Activated naive CD4-positive, alpha-beta T cell treated with anti-CD3 and anti-CD28 coated beads, Interleukin-2, amount 50 U/mL, for 24 hours (primary cell): Measurements from ENCODE around the gene DPP6.

Source experiments
- H3K27ac Mint-ChIP-seq: one replicate; pipeline ENCODE4 v1.8.0; 2021; ENCODE audit warnings: mild to moderate bottlenecking, mixed read lengths
- H3K27me3 Mint-ChIP-seq: one replicate; pipeline ENCODE4 v1.8.0; 2021; ENCODE audit warnings: mixed read lengths
- H3K36me3 Mint-ChIP-seq: one replicate; pipeline ENCODE4 v1.8.0; 2021; ENCODE audit warnings: mixed read lengths
- H3K4me1 Mint-ChIP-seq: one replicate; pipeline ENCODE4 v1.8.0; 2021; ENCODE audit warnings: mixed read lengths
- H3K4me3 Mint-ChIP-seq: one replicate; pipeline ENCODE4 v1.8.0; 2021; ENCODE audit warnings: mild to moderate bottlenecking, mixed read lengths
- H3K9me3 Mint-ChIP-seq: one replicate; pipeline ENCODE4 v1.8.0; 2021; ENCODE audit warnings: mixed read lengths

Gene DPP6

GRCh38 chr7:154171422-154171821 lies 119.2 kb downstream of the DPP6 start:
- H3K27ac Mint-ChIP-seq, result no peak overlapping the region
- H3K4me1 Mint-ChIP-seq, result no peaks in the 10 kb centered on the region
- no peaks in the 10 kb centered on the region for H3K9me3 Mint-ChIP-seq
- H3K36me3 Mint-ChIP-seq, result no peaks in the 10 kb centered on the region
- no peak overlapping the region for H3K4me3 Mint-ChIP-seq
- no peaks in the 10 kb centered on the region for H3K27me3 Mint-ChIP-seq

GRCh38 chr7:154172236-154172635 lies 120.0 kb downstream of the DPP6 start:
- no peaks in the 10 kb centered on the region for H3K36me3 Mint-ChIP-seq
- no peaks in the 10 kb centered on the region for H3K9me3 Mint-ChIP-seq
- H3K4me3 Mint-ChIP-seq, result no peak overlapping the region
- H3K27me3 Mint-ChIP-seq, result no peaks in the 10 kb centered on the region
- no peak overlapping the region for H3K27ac Mint-ChIP-seq
- no peaks in the 10 kb centered on the region for H3K4me1 Mint-ChIP-seq

- Mint-ChIP-seq H3K4me1 (no peaks in the 10 kb centered on the region), H3K36me3 (no peaks in the 10 kb centered on the region), H3K27me3 (peaks cover 4% of the 10 kb centered on the region), H3K9me3 (no peaks in the 10 kb centered on the region), H3K4me3 (no peak overlapping the region), H3K27ac (no peak overlapping the region)
Observed at GRCh38 chr7:154177584-154177983, 125.4 kb downstream of the DPP6 start.

- Mint-ChIP-seq H3K36me3 (no peaks in the 10 kb centered on the region), H3K27me3 (peaks cover 6% of the 10 kb centered on the region), H3K4me1 (no peaks in the 10 kb centered on the region), H3K27ac (no peak overlapping the region), H3K9me3 (no peaks in the 10 kb centered on the region), H3K4me3 (no peak overlapping the region)
Observed at GRCh38 chr7:154178895-154179294, 126.7 kb downstream of the DPP6 start.

- Mint-ChIP-seq H3K4me3 (no peak overlapping the region), H3K36me3 (no peaks in the 10 kb centered on the region), H3K4me1 (no peaks in the 10 kb centered on the region), H3K27ac (no peak overlapping the region), H3K9me3 (no peaks in the 10 kb centered on the region), H3K27me3 (peaks cover 4% of the 10 kb centered on the region)
Observed at GRCh38 chr7:154183482-154183881, 131.3 kb downstream of the DPP6 start.

GRCh38 chr7:154183946-154184345 lies 131.7 kb downstream of the DPP6 start:
- H3K9me3 Mint-ChIP-seq, result no peaks in the 10 kb centered on the region
- H3K4me1 Mint-ChIP-seq, result no peaks in the 10 kb centered on the region
- no peaks in the 10 kb centered on the region for H3K36me3 Mint-ChIP-seq
- peaks cover 4% of the 10 kb centered on the region for H3K27me3 Mint-ChIP-seq
- H3K27ac Mint-ChIP-seq, result no peak overlapping the region
- no peak overlapping the region for H3K4me3 Mint-ChIP-seq

GRCh38 chr7:154186811-154187210 lies 134.6 kb downstream of the DPP6 start:
- Mint-ChIP-seq H3K27me3 (peaks cover 1% of the 10 kb centered on the region), H3K27ac (no peak overlapping the region), H3K9me3 (no peaks in the 10 kb centered on the region), H3K36me3 (no peaks in the 10 kb centered on the region), H3K4me3 (no peak overlapping the region), H3K4me1 (no peaks in the 10 kb centered on the region)

- H3K27ac Mint-ChIP-seq, result no peak overlapping the region
- H3K36me3 Mint-ChIP-seq, result no peaks in the 10 kb centered on the region
- H3K4me1 Mint-ChIP-seq, result no peaks in the 10 kb centered on the region
- H3K4me3 Mint-ChIP-seq, result no peak overlapping the region
- no peaks in the 10 kb centered on the region for H3K27me3 Mint-ChIP-seq
- H3K9me3 Mint-ChIP-seq, result no peaks in the 10 kb centered on the region
Observed at GRCh38 chr7:154188330-154188729, 136.1 kb downstream of the DPP6 start.

GRCh38 chr7:154195266-154195665 lies 143.1 kb downstream of the DPP6 start:
- H3K36me3 Mint-ChIP-seq, result no peaks in the 10 kb centered on the region
- H3K27ac Mint-ChIP-seq, result no peak overlapping the region
- H3K9me3 Mint-ChIP-seq, result peaks cover 10% of the 10 kb centered on the region
- no peak overlapping the region for H3K4me3 Mint-ChIP-seq
- no peaks in the 10 kb centered on the region for H3K27me3 Mint-ChIP-seq
- no peaks in the 10 kb centered on the region for H3K4me1 Mint-ChIP-seq

- no peak overlapping the region for H3K4me3 Mint-ChIP-seq
- H3K36me3 Mint-ChIP-seq, result no peaks in the 10 kb centered on the region
- no peaks in the 10 kb centered on the region for H3K27me3 Mint-ChIP-seq
- no peaks in the 10 kb centered on the region for H3K4me1 Mint-ChIP-seq
- H3K27ac Mint-ChIP-seq, result no peak overlapping the region
- H3K9me3 Mint-ChIP-seq, result peaks cover 10% of the 10 kb centered on the region
Observed at GRCh38 chr7:154198481-154198880, 146.3 kb downstream of the DPP6 start.

GRCh38 chr7:154200241-154200640 lies 148.0 kb downstream of the DPP6 start:
- Mint-ChIP-seq H3K9me3 (peaks cover 5% of the 10 kb centered on the region), H3K27ac (no peak overlapping the region), H3K36me3 (no peaks in the 10 kb centered on the region), H3K4me3 (no peak overlapping the region), H3K4me1 (no peaks in the 10 kb centered on the region), H3K27me3 (no peaks in the 10 kb centered on the region)

- Mint-ChIP-seq H3K27ac (no peak overlapping the region), H3K9me3 (peaks cover under 1% of the 10 kb centered on the region), H3K36me3 (no peaks in the 10 kb centered on the region), H3K4me3 (no peak overlapping the region), H3K27me3 (no peaks in the 10 kb centered on the region), H3K4me1 (no peaks in the 10 kb centered on the region)
Observed at GRCh38 chr7:154202002-154202401, 149.8 kb downstream of the DPP6 start.

- Mint-ChIP-seq H3K4me1 (no peaks in the 10 kb centered on the region), H3K4me3 (no peak overlapping the region), H3K36me3 (no peaks in the 10 kb centered on the region), H3K9me3 (no peaks in the 10 kb centered on the region), H3K27me3 (no peaks in the 10 kb centered on the region), H3K27ac (no peak overlapping the region)
Observed at GRCh38 chr7:154204046-154204445, 151.8 kb downstream of the DPP6 start.

GRCh38 chr7:154212861-154213260 lies 160.7 kb downstream of the DPP6 start:
- Mint-ChIP-seq H3K36me3 (no peaks in the 10 kb centered on the region), H3K4me3 (no peak overlapping the region), H3K27me3 (no peaks in the 10 kb centered on the region), H3K9me3 (no peaks in the 10 kb centered on the region), H3K27ac (no peak overlapping the region), H3K4me1 (no peaks in the 10 kb centered on the region)

- no peaks in the 10 kb centered on the region for H3K4me1 Mint-ChIP-seq
- no peaks in the 10 kb centered on the region for H3K27me3 Mint-ChIP-seq
- H3K36me3 Mint-ChIP-seq, result no peaks in the 10 kb centered on the region
- H3K4me3 Mint-ChIP-seq, result no peak overlapping the region
- peaks cover 4% of the 10 kb centered on the region for H3K9me3 Mint-ChIP-seq
- H3K27ac Mint-ChIP-seq, result no peak overlapping the region
Observed at GRCh38 chr7:154217688-154218340, 165.6 kb downstream of the DPP6 start.

GRCh38 chr7:154231732-154232131 lies 179.5 kb downstream of the DPP6 start:
- Mint-ChIP-seq H3K27me3 (no peaks in the 10 kb centered on the region), H3K9me3 (no peaks in the 10 kb centered on the region), H3K4me1 (no peaks in the 10 kb centered on the region), H3K4me3 (no peak overlapping the region), H3K27ac (no peak overlapping the region), H3K36me3 (no peaks in the 10 kb centered on the region)

GRCh38 chr7:154232700-154233099 lies 180.5 kb downstream of the DPP6 start:
- no peak overlapping the region for H3K4me3 Mint-ChIP-seq
- H3K4me1 Mint-ChIP-seq, result no peaks in the 10 kb centered on the region
- H3K9me3 Mint-ChIP-seq, result no peaks in the 10 kb centered on the region
- no peaks in the 10 kb centered on the region for H3K27me3 Mint-ChIP-seq
- H3K27ac Mint-ChIP-seq, result no peak overlapping the region
- no peaks in the 10 kb centered on the region for H3K36me3 Mint-ChIP-seq
